IMR-90 (cell line): Measurements from ENCODE around the gene CYP11A1.

Source experiments
- BHLHE40 ChIP-seq: fragments of 150-350 bp; IDR thresholded peaks from 2 replicates; pipeline ENCODE4 v1.6.1; 2016; ENCODE audit warnings: mild to moderate bottlenecking, low read depth, low read length
- POLR2A ChIP-seq: IDR thresholded peaks from 2 replicates; pipeline ENCODE4 v1.6.1; 2012; ENCODE audit warnings: mild to moderate bottlenecking, low read depth, low read length
- RCOR1 ChIP-seq: IDR thresholded peaks from 2 replicates; pipeline ENCODE4 v1.6.1; 2012; ENCODE audit warnings: mild to moderate bottlenecking, low read length, improper control_type of control experiment; ENCODE audit not compliant: insufficient replicate concordance
- TF ChIP-seq, protein P1 (sequence below): conservative IDR thresholded peaks from 2 replicates; pipeline ENCODE4 v1.5.1; 2012; ENCODE audit warnings: mild to moderate bottlenecking, low read depth, low read length, improper control_type of control experiment

DNA sequence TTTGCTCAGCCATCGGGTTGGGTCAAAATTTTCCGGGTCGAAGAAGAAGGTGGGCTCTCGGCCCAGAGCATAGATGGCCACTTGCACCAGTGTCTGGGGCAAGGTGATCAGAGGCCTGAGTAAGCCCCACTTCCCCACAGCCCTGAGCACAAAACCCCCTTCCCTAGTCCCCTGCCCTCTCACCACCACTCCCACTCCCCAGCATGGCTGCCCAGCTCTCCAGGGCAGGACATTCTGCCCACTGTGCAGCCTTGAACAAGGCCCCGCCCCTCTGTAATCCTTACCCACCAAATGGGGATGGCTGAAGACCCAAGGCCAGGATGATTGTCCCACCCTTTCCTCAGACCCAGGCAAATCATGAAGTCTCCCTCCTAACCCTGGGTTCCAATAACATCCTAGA, 28.8 kb downstream of the CYP11A1 start:
- TF ChIP-seq POLR2A (no peak), RCOR1 (no peak), BHLHE40 (no peak)
- TF ChIP-seq, protein P1, sequence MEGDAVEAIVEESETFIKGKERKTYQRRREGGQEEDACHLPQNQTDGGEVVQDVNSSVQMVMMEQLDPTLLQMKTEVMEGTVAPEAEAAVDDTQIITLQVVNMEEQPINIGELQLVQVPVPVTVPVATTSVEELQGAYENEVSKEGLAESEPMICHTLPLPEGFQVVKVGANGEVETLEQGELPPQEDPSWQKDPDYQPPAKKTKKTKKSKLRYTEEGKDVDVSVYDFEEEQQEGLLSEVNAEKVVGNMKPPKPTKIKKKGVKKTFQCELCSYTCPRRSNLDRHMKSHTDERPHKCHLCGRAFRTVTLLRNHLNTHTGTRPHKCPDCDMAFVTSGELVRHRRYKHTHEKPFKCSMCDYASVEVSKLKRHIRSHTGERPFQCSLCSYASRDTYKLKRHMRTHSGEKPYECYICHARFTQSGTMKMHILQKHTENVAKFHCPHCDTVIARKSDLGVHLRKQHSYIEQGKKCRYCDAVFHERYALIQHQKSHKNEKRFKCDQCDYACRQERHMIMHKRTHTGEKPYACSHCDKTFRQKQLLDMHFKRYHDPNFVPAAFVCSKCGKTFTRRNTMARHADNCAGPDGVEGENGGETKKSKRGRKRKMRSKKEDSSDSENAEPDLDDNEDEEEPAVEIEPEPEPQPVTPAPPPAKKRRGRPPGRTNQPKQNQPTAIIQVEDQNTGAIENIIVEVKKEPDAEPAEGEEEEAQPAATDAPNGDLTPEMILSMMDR = no peak
